Measurements from ENCODE around the gene SOWAHA.

The SOWAHA gene

DNA sequence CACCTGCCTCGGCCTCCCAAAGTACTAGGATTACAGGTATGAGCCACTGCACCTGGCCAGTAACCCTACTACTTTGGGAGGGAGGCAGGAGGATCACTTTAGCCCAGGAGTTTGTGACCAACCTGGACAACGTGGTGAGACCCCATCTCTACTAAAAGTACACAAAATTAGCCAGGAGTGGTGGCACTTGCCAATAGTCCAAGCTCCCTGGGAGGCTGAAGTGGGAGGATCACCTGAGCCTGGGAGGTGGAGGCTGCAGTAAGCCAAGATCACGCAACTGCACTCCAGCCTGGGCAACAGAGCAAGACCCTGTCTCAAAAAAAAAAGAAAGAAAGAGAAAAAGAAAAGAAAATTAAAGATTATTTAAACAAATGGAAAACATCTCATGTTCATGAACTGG is 42.9 kb downstream of the SOWAHA start:
- DNase-seq = no peak

DNA sequence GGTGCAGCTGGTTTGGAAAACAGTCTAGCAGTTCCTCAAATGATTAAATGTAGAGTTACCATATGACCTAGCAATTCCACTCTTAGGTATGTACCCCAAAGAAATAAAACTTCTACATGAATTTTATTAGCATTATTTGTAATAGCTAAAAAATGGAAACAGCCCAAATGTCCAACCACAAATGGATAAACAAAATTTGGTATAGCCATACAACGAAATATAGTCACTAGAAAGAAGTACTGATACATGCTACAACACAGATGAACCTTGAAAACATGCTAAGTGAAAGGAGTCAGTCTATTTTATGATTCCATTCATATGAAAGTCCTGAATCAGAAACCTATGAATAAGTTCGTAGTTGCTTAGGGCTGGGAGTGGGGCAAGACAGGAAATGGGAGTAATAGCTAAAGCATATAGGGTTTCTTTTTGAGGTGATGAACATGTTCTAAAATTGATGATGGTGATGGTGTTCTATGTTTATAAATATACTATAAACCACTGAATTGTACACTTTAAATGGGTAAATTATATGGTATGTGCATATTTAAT is 46.9 kb downstream of the SOWAHA start:
- DNase-seq = no peak

DNA sequence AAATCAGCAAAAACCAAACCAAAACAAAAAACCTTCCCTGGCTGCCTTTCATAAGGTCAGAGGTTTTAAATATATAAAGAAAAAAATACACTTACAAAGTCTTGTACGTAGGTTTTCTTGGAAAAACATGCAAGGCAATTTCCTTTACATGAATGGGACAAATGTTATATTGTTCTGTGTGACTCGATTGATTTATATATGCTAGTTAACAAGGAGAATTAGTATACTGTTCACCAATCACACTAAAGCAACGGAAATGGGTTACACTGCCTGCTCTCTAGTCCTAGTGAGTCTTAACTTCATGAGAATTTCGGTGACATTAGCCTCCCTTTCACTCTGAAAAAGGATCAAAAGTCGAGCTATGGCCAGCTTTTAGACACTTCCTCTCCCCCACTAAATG is 47.6 kb downstream of the SOWAHA start:
- DNase-seq = no peak

DNA sequence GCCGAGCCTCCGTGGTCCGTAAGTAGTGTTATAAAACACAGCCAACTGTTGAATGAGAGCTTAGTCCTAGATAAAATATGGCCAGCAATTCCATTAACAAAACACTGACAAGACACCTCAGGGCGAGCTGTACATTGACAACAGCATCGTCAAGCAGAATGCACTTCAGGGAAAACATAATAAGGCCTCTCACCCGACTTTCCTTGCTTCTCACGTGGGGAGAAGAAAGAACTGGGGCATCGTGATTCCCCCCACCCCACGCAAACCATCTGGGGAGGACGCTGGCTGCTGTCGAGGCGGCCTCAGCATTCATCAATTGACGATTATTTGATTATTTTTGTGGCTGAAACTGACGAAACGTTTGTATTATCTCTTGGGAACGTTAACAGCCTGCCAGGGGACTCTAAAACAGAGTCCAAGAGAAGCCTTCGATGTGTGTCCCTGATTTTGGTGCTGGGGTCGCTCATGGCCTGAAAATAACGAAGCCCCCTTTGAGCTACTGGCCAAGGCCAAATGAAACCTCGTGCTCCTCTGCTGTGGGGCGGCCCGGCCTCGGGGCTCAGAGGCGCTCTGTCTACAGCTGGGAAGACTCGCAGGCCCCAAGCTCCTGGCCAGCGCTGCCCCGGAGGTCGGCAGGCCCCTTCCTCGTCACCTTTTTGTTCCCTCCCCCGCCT is 52.7 kb downstream of the SOWAHA start:
- DNase-seq = no peak
